ENCODE results near the gene STK40.

The STK40 gene

DNA sequence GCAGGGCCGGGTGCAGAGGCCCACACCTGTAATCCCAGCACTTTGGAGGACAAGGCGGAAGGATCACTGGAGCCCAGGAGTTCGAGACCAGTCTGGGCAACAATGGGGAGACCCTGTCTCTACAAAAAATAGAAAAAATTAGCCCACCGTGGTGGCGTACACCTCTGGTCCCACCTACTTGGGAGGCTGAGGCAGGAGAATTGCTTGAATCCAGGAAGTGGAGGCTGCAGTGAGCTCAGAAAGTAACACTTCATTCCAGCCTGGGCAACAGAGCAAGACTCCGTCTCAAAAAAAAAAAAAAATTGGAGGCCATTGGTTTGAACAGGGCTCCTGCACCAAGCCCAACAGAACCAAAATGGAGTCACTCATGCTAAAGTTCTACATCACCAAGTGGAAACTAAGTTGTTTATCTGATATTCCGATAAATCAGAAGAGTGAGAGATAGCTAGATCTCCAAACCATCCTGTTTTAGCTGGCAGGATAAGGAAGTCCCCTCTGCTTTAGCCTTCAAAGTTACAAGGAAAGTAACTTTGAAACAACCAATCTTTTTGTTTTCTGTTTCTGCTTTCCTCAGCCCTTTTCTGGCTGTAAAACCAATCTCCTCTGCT, 12.8 kb upstream of the STK40 start:
- DNase-seq (ENCODE audit: low read depth in 3 of 3) = no peak

DNA sequence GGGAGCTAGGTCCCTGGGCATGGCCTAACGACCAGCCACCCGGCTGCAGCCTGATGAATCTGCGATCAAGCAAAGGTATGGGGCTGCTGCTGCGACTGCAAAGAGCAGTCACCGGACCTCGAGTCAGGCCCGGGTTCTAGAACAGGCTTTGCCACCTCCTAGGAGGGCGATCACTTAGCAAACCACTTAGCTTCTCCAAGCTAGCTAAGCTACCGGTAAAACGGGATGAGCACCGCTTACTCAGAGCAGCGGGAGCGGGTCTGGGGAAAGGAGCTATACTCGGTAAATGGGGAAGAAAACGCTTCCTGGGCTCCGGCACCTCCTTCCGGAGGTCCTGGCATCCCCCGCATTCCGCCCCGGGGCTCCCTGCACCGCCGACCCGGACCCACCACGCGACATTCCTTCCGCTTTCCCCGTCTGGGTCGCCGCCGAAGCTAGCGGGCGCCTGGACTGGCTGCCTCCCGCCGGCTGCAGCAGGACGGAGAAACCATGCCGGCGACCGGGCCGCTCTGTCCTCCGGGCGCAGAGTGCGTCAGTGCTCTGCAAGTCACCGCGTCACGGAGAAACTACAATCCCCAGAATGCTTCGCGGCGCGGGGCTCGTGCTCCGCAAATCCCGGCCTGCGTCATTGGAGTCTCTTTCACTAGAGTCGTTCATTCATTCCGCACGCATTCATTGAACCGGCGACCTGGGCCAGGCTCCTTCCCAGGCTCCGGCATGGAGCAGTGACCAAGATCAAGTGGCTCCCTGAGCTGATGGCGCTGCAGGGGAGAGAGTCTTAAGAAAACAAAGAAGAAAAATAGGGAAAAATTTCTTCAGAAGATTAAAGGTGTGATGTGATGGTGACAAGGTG, 11.9 kb upstream of the STK40 start, which contains the start of gene LSM10:
Gene LSM10 (minus strand): TSS at position 531 of the 853 bp plus-strand sequence. CDS start 3,779 bp downstream, outside the sequence.
- peak; percentile 82 to 91 (median 85) for DNase-seq (ENCODE audit: low read depth in 3 of 3)

- no peak for DNase-seq (ENCODE audit: low read depth in 3 of 3)
Measured at GRCh38 chr1:36397083-36397377, 11.3 kb upstream of the STK40 start.

DNA sequence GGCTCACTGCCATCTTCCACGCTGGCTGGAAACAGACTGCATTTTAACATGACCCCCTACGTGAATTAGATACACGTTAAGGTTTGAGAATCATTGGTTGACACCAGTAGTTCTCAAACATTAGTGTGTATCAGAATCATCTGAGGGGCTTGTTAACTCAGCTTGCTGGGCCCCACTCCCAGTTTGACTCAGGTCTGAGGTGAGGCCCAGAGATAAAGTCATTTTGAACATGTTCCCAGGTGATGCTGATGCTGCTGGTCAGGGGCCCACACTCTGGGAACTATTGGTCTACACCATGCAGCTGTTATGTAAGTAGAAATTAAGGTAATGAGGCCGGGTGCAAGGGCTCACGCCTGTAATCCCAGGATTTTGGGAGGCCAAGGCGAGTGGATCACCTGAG, 10.6 kb upstream of the STK40 start:
- no peak for DNase-seq (ENCODE audit: low read depth in 3 of 3)

DNA sequence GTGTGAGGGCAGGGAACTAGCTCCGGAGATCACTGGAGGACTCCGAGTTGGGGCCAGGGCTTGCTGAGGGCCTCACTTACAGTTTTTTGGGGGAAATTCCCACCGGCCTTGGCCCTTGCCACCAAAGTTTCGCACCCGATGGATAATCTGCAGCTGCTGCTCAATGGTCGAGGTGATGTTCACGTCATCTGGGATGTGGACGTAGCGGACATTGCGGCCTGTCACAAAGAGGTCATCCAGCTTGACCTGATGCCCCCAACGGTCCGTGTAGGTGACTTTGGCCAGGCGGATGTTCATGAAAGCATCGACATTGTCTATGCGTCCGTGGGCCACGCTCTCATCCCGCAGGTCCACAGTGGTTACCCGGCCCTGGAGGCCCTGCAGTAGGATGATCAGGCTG, 8.0 kb upstream of the STK40 start:
- DNase-seq (ENCODE audit: low read depth in 3 of 3) = no peak

DNA sequence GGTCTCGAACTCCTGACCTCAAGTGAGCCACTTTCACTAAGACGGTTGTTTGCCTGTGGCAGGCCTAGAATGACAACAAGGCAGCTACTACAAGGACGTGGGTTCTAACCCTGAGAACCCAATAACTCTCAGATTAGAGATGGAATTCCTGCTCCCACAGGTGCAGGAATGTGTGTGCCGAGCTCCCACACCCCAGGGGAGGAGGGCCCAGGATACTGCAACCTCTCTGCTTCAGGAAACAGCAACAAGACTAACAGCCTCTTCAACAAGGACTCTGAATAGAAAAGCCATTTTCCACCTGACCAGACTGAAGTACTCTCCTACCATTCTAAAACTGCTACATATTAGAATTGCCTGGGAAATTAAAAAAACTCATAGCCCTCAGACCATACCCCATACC, 7.1 kb upstream of the STK40 start:
- no peak for DNase-seq (ENCODE audit: low read depth in 3 of 3)

GRCh38 chr1:36391271-36391670, 5.5 kb upstream of the STK40 start:
- no peak for DNase-seq (ENCODE audit: low read depth in 3 of 3)

DNA sequence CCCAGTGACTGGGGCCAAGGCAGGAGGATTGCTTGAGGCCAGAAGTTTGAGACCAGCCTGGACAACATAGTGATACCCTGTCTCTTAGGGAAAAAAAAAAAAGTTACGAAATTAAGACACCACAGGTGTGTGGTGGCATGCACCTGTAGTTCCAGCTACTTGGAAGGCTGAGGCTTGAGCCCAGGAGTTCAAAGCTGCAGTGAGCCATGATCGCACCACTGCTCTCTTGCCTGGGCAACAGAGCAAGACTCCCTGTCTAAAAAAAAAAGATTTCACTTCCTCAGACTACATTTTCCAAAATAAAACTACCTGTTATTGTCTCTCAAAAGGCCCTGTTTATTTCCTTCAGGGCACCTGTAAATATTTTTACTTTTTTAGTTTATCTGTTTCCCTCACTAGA, 4.7 kb upstream of the STK40 start:
- DNase-seq (ENCODE audit: low read depth in 3 of 3) = no peak

DNA sequence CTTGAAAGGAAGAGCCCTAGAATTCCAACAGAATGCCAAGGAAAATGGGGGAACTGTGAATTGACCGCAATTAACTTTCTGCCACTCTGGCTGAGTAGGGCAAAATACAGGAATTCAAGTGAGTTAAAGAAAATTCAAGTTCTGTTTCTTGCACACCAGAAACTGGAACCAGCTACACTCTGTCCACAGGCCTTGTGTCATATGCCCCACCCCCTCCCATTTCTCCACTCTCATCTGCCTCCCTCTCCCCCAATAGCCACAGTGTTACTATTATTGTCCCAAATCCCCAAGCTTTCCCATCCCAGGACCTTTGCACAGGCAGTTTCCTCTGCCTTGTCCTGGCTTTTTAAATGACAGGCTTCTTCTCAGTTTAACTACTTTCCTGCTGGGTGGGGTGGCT, 4.3 kb upstream of the STK40 start:
- DNase-seq (ENCODE audit: low read depth in 3 of 3) = no peak

DNA sequence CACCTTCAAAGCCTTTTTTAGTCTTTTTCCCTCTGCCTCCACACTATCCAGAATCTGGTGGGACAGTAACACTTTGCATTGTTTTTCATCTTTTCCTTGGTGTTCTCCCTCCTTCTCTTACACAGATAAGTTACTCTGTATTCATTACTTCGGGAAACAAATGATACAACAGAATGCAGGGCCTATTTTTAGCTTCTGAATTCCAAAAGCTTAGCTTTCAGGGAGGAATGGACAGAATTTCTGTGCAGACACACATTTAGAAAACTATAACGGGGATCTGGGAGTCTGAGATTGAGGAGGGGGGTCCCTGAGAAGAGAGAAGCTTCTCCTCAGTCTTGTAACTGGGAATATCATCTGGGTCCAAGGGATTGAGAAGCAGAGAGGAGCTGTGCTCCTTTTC, 3.5 kb upstream of the STK40 start:
- DNase-seq (ENCODE audit: low read depth in 3 of 3) = no peak

DNA sequence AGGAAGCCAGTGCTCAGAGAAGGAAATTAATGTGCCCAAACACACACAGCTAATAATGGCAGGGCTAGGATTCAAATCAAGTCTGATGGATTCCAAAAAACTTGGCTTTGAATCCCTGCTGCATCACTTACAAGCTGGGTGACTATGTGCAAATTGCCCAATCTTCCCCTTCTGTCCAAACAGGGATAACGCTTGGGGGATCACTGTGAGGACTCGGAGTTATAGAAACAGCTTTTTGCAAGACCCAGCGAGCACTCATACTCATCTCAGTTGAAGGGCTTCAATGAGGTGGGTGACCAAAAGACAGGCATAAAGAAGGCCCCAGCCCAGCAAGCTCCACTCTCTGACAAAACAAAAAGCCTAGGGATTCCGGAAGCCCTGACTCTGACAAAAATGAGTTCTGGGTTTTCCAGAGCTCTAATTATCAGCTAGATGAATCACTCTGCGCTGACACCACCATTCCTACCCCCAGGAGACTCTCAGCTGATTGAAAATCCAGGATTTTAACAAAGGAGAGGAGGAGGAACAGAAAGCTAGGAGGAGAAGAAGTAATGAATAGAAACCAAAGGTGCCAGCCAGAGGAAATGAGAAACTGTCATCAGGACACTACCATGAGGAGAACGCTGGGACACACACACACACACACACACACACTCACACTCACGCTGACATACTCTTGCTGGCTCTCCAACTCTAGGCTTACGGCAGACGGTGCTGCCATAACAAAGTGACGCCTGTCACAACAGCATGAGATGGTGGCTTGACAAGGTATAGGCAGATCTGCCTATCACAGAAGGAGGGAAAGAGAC, 1.6 kb upstream of the STK40 start:
- no peak for DNase-seq (ENCODE audit: low read depth in 3 of 3)

DNA sequence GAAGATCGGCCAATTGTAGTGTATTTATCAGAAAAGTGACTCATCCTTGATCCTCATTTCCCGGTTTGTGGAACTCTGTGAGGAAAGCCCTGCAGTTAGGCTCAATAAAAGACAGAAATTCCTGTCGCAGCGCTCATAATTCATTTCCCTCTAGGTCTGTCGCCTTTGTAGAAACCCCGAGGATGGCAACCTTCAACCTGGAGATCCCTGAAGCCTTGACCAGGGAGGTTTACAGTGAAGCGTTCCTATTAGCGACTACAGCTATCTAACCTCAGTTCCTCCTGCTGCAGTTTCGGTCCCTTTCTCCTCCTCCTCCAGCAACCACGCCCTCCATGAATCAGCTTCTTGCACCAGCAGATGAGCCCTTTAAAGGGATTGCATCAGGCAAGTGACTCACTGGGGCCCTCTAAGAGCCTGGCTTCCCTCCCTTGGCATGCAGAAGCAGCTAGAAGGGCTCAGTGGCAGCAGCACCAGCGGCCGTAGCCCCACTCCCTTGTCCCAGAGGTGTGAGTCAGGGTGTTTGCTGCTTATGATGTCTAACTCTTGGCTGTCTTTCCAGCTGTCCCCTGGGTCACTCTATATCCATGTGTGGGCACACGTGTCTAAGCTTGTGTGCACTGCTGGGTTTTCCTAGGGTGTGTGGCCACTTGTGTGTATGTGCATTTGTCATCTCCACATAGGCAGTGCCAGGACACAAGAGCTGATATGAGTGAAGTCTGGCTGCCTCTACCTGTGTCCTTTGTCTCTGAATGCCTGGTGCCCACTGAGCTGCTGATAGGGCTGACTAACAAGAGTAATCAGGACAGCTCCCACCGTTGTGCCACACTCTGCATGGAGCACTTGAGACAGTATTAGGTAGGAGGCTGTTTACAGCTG, 779 bp upstream of the STK40 start:
- peak; percentile 75 to 90 (median 87) for DNase-seq (ENCODE audit: low read depth in 3 of 3)

GRCh38 chr1:36384542-36385409, 948 bp downstream of the STK40 start:
- DNase-seq (ENCODE audit: low read depth in 3 of 3) = no peak

DNA sequence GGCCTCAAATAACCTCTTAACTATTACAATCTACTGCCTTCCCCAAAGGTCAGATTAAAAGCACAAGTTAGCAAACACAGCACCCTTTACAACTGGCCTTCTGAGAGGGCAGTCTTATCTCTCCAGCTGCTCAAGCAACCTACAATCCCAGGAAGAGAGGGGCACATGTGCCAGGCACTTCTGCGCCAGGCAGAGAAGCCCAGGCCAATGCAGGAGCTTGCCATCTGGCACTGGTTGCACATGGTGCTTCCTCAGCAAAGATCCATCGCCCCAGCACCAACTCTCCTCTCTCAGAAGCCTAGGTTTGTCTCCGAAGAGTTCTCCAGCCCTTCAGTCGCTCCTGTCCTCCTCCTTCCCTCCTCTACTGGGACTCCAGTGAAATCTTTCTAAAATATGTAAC, 2.5 kb downstream of the STK40 start:
- no peak for DNase-seq (ENCODE audit: low read depth in 3 of 3)

DNA sequence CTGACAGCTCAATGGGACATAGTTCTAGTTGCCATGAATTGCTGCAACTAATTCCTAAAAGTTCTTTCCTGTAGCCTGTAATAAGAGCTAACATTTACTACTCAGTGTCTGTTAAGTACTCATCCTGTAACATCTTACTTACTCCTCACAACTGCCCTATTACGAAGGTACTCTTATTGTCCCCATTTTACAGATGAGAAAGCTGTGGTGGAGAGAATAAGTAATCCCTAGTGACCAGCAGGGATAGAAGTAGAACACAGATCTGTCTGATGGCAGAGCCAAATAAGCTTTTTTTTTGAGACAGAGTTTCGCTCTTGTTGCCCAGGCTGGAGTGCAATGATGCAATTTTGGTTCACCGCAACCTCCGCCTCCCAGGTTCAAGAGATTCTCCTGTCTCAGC, 3.1 kb downstream of the STK40 start:
- DNase-seq (ENCODE audit: low read depth in 3 of 3) = no peak

GRCh38 chr1:36382231-36382630, 3.5 kb downstream of the STK40 start:
- DNase-seq (ENCODE audit: low read depth in 3 of 3) = no peak

- DNase-seq (ENCODE audit: low read depth in 3 of 3) = no peak
Measured at GRCh38 chr1:36381405-36381804, 4.3 kb downstream of the STK40 start.

- no peak for DNase-seq (ENCODE audit: low read depth in 3 of 3)
Measured at GRCh38 chr1:36380782-36381181, 4.9 kb downstream of the STK40 start.

- DNase-seq (ENCODE audit: low read depth in 3 of 3) = no peak
Measured at GRCh38 chr1:36380143-36380619, 5.5 kb downstream of the STK40 start.

DNA sequence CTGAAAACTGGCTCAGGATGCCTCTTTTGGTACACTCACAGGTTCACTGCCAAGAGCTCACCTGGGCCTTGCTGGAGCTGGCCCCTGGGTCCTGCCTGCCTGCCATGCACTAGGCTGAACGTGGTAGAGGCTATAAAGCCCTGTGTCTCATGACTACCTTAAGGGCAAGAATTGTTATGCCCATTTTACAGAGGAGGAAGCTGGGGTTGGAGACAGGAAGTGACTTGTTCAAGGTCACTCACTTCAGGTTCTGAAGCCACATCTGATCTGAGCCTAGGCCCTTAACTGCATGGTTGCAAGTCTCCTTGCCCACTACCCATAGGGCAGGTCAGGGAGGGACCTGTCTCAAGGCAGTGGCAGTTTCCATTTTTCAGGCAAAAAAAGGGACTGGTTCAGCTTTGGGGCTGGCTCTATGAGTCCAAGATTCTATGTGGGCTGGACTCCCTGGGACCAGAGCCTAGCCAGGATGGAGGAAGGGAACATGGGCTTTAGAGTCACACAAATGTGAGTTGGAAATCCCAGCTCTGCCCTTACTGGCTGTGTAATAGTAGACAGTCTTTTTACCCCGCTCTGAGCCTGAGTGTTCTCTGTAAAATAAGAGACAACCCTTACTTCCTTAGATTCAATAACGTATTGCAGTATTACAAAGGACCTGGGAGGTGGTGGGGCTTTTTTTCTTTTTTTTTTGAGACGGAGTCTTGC, 7.8 kb downstream of the STK40 start:
- DNase-seq (ENCODE audit: low read depth in 3 of 3) = no peak

All from stimulated activated CD4-positive, alpha-beta T cell treated with anti-CD3 and anti-CD28 coated beads, TNF-alpha, amount 100 ng/mL, for 24 hours (primary cell).